GM12872 (cell line): ENCODE measurements around the gene AKAP6.

ENCODE experiments used
- TF ChIP-seq, protein P1 (sequence below): IDR thresholded peaks from 3 replicates; pipeline ENCODE4 v1.5.1; 2011; ENCODE audit warnings: low read depth, mild to moderate bottlenecking, low read length, moderate library complexity; ENCODE audit not compliant: insufficient read depth

AKAP6 gene

DNA sequence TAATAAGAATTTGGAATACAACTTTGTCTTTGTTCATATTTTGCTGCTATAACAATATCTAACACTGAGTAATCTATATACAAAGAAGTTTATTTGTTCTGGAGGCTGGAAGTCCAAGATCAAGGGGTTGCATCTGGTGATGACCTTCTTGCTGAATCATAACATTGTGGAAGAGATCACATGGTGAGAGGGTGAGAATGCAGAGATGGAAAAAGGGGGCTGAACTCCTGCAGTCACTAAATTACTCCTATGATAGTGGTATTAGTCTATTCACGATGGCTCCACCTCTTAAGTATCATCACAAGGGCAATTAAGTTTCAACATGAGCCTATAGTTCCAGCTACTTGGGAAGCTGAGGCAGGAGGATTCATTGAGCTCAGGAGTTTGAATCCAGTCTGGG, 4.5 kb upstream of the AKAP6 start:
- TF ChIP-seq, protein P1, sequence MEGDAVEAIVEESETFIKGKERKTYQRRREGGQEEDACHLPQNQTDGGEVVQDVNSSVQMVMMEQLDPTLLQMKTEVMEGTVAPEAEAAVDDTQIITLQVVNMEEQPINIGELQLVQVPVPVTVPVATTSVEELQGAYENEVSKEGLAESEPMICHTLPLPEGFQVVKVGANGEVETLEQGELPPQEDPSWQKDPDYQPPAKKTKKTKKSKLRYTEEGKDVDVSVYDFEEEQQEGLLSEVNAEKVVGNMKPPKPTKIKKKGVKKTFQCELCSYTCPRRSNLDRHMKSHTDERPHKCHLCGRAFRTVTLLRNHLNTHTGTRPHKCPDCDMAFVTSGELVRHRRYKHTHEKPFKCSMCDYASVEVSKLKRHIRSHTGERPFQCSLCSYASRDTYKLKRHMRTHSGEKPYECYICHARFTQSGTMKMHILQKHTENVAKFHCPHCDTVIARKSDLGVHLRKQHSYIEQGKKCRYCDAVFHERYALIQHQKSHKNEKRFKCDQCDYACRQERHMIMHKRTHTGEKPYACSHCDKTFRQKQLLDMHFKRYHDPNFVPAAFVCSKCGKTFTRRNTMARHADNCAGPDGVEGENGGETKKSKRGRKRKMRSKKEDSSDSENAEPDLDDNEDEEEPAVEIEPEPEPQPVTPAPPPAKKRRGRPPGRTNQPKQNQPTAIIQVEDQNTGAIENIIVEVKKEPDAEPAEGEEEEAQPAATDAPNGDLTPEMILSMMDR, result no peak

DNA sequence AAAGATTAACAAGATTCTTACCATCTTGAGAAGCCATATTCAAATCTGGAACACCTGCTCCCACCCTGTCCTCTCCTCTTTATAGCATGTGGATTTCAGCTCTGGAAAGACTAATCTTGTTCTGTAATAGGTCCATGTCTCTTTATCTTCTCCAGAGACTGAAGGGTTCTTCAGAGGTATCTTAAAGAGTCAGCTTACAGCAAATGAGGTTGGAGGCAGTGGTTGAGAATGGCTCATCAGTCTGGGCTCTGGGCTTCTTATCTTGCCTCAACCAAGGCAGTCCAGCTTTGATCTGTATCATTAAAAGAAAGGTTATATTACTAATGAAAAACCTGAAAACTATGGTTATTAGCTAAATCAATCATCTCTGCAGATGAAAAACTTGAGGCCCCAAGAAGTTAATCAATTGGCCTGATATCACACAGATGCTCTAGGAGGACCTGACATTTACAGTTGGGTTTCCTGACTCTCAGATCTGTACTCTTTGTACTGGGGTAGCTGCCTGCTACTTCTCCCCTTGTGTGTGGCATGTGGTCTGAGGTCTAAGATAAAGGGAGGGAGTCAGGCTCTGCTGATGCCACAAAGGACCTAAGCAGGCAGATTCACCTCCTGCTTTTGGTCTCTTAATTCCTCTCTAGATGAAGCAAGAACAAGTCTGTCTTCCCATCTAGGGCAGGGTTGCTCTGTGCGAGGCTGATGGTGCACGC, 1.7 kb upstream of the AKAP6 start:
- TF ChIP-seq, protein P1, result no peak

DNA sequence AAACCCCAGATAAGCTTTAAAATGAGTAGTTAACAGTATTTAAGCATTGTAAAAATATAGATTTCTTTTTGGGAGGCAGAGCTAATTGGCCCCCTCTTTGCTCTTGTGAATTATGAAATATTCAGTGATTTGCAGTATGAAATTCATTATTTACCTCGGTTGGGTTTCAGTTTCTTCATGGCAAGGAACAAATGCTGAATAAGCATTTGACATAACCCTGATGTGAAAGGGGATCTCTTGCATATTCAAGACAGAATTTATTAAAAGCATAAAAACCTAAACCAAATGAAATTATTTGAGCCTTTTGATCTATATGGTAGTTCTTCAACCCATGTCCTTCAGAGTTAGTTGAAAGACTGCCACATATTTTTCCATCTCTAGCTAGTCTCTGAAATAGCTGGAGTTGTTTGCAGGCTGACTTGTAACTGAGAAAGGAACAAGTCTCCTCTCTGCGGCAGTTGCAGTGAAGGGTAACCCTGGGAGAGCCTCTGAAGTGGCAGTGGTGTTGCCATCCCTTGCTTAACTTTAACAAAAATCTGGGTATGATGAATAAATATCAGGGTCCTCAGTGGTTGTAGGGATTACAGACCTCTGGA, 690 bp downstream of the AKAP6 start:
- TF ChIP-seq, protein P1, result no peak

DNA sequence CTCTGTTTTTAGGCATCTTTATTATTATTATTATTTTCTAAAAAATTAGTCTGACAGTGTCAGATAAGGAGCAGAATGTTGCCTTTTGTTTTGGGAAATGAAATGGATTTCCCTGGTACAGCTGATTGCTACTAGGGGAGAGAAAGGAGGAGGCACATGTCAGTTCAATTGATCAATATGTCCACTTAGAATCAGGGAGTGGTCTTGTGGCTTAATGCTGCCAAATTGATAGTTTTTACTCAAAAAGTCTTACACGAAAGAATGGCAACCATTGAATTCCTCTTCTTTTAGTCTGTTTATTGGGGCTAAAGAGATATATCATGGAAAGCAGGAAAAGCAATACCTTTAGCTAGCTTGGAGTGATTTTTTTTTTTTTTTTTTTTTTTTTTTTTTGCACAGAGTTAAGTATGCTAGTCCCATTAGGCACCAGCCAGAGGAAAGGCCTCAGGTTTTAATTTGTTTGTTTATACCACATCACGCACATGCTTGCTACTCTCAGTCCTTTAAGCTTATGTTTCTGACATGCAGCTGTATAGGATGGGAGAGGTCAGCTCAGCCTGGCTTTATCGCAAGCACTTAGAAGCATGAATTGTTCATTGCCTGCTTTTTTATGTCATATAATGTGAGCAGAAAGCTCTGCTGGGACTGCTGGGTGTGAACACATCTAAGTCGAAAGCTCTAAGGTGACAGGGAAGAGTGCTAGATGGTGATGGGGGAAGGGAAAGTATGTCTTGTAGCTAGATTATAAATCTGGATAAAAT, 1.4 kb downstream of the AKAP6 start:
- TF ChIP-seq, protein P1, result no peak

DNA sequence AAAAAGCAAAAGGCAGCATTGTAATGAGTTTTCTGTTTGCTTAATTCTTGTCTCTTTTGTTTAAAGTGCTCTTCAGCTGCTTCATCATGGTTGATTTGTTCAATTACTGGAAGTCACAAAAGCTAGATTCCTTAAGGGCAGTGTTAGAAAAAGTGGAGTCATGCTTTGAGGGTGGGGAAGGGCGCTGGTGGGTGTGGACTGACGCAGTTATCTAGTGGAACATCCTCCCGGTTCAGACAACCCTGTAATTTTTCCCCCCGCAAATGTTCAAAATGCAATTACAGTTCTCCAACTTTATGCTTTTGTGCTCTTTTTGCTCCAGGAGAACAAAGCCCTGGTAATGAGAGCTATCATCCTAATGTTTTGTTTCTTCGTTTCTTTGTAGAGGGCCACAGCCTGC, 2.1 kb downstream of the AKAP6 start:
- TF ChIP-seq, protein P1, result no peak

DNA sequence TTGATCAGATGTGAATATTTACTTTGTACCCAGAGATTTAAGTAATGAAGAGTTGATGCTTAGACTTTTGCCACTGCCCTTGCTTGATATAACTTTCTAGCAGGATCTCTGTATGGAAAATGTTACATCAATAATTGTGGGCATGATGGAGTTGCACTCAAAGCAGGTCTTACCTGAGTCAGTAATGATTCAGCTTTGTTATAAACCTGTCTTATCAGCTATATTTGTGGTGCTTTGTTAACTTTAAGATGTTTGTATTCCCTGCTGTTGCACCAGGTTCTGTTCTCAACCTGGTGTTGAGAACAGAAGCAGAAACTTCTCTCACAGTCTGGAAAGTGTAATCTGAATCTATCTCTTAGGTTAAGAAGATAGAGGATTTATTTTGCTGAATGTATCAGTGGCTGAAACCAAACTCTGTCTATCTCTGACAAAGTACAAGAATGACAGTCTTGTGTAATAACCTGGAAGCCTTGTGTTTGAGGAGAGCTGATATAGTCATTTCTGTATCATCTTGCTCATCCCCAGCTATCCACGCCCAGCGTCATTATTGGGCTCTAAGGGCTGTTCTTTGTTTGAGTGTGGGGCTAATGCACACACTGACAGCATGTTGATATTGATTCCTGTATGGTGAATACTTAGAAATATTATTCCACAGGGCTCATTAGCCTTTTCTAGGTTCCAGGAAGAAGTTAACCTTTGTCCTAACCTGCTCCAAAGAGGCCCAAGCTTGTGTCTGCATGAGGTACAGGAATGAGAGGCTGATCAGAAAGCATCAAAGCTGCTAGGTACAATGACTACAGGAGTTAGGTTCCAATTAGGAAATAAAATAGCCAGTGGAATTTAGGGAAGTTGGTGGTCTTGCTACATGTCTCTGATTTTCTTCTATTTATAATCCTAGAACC, 3.6 kb downstream of the AKAP6 start:
- TF ChIP-seq, protein P1, result no peak
